ENCODE data around the gene MAPKAP1.

MAPKAP1 gene

GRCh38 chr9:125428902-125429467, 278.0 kb downstream of the MAPKAP1 start:
- no peak for TF ChIP-seq CTCF (IDR thresholded peaks at IDR 0.05; ENCODE audit: extremely low read depth, missing control alignments)
- no peak for DNase-seq (ENCODE audit: low spot score)

GRCh38 chr9:125428060-125428901, 278.7 kb downstream of the MAPKAP1 start:
- peak; percentile 67 for TF ChIP-seq CTCF (IDR thresholded peaks at IDR 0.05; ENCODE audit: extremely low read depth, missing control alignments)
- peak; percentile 73 for DNase-seq (ENCODE audit: low spot score)

- no peak for DNase-seq (ENCODE audit: low spot score)
- TF ChIP-seq CTCF (IDR thresholded peaks at IDR 0.05; ENCODE audit: extremely low read depth, missing control alignments): no peak
Measured at GRCh38 chr9:125427556-125427955, 279.5 kb downstream of the MAPKAP1 start.

- TF ChIP-seq CTCF (IDR thresholded peaks at IDR 0.05; ENCODE audit: extremely low read depth, missing control alignments): no peak
- DNase-seq (ENCODE audit: low spot score): no peak
Measured at GRCh38 chr9:125426926-125427325, 280.1 kb downstream of the MAPKAP1 start.

GRCh38 chr9:125425901-125426515, 281.0 kb downstream of the MAPKAP1 start:
- DNase-seq (ENCODE audit: low spot score): no peak
- TF ChIP-seq CTCF (IDR thresholded peaks at IDR 0.05; ENCODE audit: extremely low read depth, missing control alignments): no peak

GRCh38 chr9:125425170-125425897, 281.7 kb downstream of the MAPKAP1 start:
- no peak for TF ChIP-seq CTCF (IDR thresholded peaks at IDR 0.05; ENCODE audit: extremely low read depth, missing control alignments)
- DNase-seq (ENCODE audit: low spot score): no peak
